Activated T-helper 17 cell treated with anti-CD3 and anti-CD28 coated beads, Interleukin-2, amount 50 U/mL, for 72 hours (primary cell): ENCODE data around the gene NINL. TPM values are rescaled to one million over a fixed set of nuclear protein-coding genes. Genes with fewer than 3 reads are reported as not detected.
"Not testable (repeated sequence)": the region's sequence is repeated elsewhere in the genome, so short reads cannot be mapped to it uniquely, and the experiment has no call there.

Experiments used
- ATAC-seq: fragments of 150-1000 bp; cut with Tn5 transposase; replicated peaks from 2 replicates; pipeline ENCODE4 v1.10.0; 2021; ENCODE audit warnings: mild to moderate bottlenecking, moderate library complexity
- H3K27ac Mint-ChIP-seq: one replicate; pipeline ENCODE4 v1.8.0; 2022; ENCODE audit warnings: mixed read lengths
- H3K27me3 Mint-ChIP-seq: one replicate; pipeline ENCODE4 v1.8.0; 2022; ENCODE audit warnings: mixed read lengths
- H3K36me3 Mint-ChIP-seq: one replicate; pipeline ENCODE4 v1.8.0; 2022; ENCODE audit warnings: low read depth, mild to moderate bottlenecking, mixed read lengths
- H3K4me1 Mint-ChIP-seq: one replicate; pipeline ENCODE4 v1.8.0; 2022; ENCODE audit warnings: mixed read lengths
- H3K4me3 Mint-ChIP-seq: one replicate; pipeline ENCODE4 v1.8.0; 2022; ENCODE audit warnings: mild to moderate bottlenecking, mixed read lengths
- H3K9me3 Mint-ChIP-seq: one replicate; pipeline ENCODE4 v1.8.0; 2022; ENCODE audit warnings: mixed read lengths
- total RNA-seq, 2 donors: library from RNA; stranded (reverse); gene quantifications; one replicate each; pipeline ENCODE4 v1.2.3, GENCODE V29; 2022

The NINL gene
- total RNA-seq, 2 donors from 2014 or later, result 1.7 to 4.6 TPM

- peaks cover 11% of the 10 kb centered on the region for H3K36me3 Mint-ChIP-seq
- no peaks in the 10 kb centered on the region for H3K27me3 Mint-ChIP-seq
- no peak overlapping the region for H3K4me3 Mint-ChIP-seq
- ATAC-seq, result no peak
- no peaks in the 10 kb centered on the region for H3K9me3 Mint-ChIP-seq
- H3K4me1 Mint-ChIP-seq, result no peaks in the 10 kb centered on the region
- no peak overlapping the region for H3K27ac Mint-ChIP-seq
These were observed 63.9 kb downstream of the NINL start for GRCh38 chr20:25521382-25521781.

- no peaks in the 10 kb centered on the region for H3K4me1 Mint-ChIP-seq
- H3K4me3 Mint-ChIP-seq, result no peak overlapping the region
- ATAC-seq, result no peak
- H3K36me3 Mint-ChIP-seq, result peaks cover 38% of the 10 kb centered on the region
- no peaks in the 10 kb centered on the region for H3K27me3 Mint-ChIP-seq
- peaks cover 14% of the 10 kb centered on the region for H3K9me3 Mint-ChIP-seq
- H3K27ac Mint-ChIP-seq, result no peak overlapping the region
These were observed 68.2 kb downstream of the NINL start for GRCh38 chr20:25517124-25517523.

- H3K27me3 Mint-ChIP-seq, result no peaks in the 10 kb centered on the region
- H3K36me3 Mint-ChIP-seq, result peaks cover 43% of the 10 kb centered on the region
- H3K27ac Mint-ChIP-seq, result no peak overlapping the region
- no peak overlapping the region for H3K4me3 Mint-ChIP-seq
- no peak for ATAC-seq
- no peaks in the 10 kb centered on the region for H3K4me1 Mint-ChIP-seq
- H3K9me3 Mint-ChIP-seq, result peaks cover 14% of the 10 kb centered on the region
These were observed 70.5 kb downstream of the NINL start for GRCh38 chr20:25514747-25515340.

GRCh38 chr20:25514195-25514594, 71.1 kb downstream of the NINL start:
- Mint-ChIP-seq H3K27me3 (no peaks in the 10 kb centered on the region), H3K9me3 (peaks cover 14% of the 10 kb centered on the region), H3K36me3 (peaks cover 49% of the 10 kb centered on the region), H3K4me3 (no peak overlapping the region), H3K27ac (no peak overlapping the region), H3K4me1 (no peaks in the 10 kb centered on the region)
- ATAC-seq, result no peak

GRCh38 chr20:25512709-25513108, 72.6 kb downstream of the NINL start:
- Mint-ChIP-seq H3K4me3 (no peak overlapping the region), H3K27me3 (no peaks in the 10 kb centered on the region), H3K4me1 (no peaks in the 10 kb centered on the region), H3K9me3 (peaks cover 14% of the 10 kb centered on the region), H3K36me3 (peaks cover 54% of the 10 kb centered on the region), H3K27ac (no peak overlapping the region)
- ATAC-seq, result no peak

GRCh38 chr20:25511183-25511582, 74.1 kb downstream of the NINL start:
- Mint-ChIP-seq H3K27me3 (no peaks in the 10 kb centered on the region), H3K36me3 (peaks cover 46% of the 10 kb centered on the region), H3K27ac (no peak overlapping the region), H3K9me3 (peaks cover 14% of the 10 kb centered on the region), H3K4me3 (no peak overlapping the region), H3K4me1 (no peaks in the 10 kb centered on the region)
- no peak for ATAC-seq

- Mint-ChIP-seq H3K27me3 (no peaks in the 10 kb centered on the region), H3K4me3 (no peak overlapping the region), H3K27ac (no peak overlapping the region), H3K9me3 (peaks cover 14% of the 10 kb centered on the region), H3K36me3 (peaks cover 42% of the 10 kb centered on the region), H3K4me1 (no peaks in the 10 kb centered on the region)
- ATAC-seq, result no peak
These were observed 74.6 kb downstream of the NINL start for GRCh38 chr20:25510721-25511120.

- Mint-ChIP-seq H3K36me3 (peaks cover 37% of the 10 kb centered on the region), H3K9me3 (peaks cover 12% of the 10 kb centered on the region), H3K27ac (no peak overlapping the region), H3K4me1 (no peaks in the 10 kb centered on the region), H3K27me3 (no peaks in the 10 kb centered on the region), H3K4me3 (no peak overlapping the region)
- no peak for ATAC-seq
These were observed 75.1 kb downstream of the NINL start for GRCh38 chr20:25510202-25510601.

- no peaks in the 10 kb centered on the region for H3K27me3 Mint-ChIP-seq
- no peak overlapping the region for H3K4me3 Mint-ChIP-seq
- peaks cover 26% of the 10 kb centered on the region for H3K36me3 Mint-ChIP-seq
- H3K4me1 Mint-ChIP-seq, result no peaks in the 10 kb centered on the region
- ATAC-seq, result no peak
- peaks cover 5% of the 10 kb centered on the region for H3K9me3 Mint-ChIP-seq
- H3K27ac Mint-ChIP-seq, result no peak overlapping the region
These were observed 76.2 kb downstream of the NINL start for GRCh38 chr20:25509084-25509483.

- Mint-ChIP-seq H3K4me3 (no peak overlapping the region), H3K27me3 (no peaks in the 10 kb centered on the region), H3K36me3 (peaks cover 20% of the 10 kb centered on the region), H3K4me1 (no peaks in the 10 kb centered on the region), H3K9me3 (no peaks in the 10 kb centered on the region), H3K27ac (no peak overlapping the region)
- ATAC-seq, result no peak
These were observed 77.1 kb downstream of the NINL start for GRCh38 chr20:25508083-25508770.

- Mint-ChIP-seq H3K9me3 (no peaks in the 10 kb centered on the region), H3K4me3 (no peak overlapping the region), H3K27me3 (no peaks in the 10 kb centered on the region), H3K4me1 (no peaks in the 10 kb centered on the region), H3K36me3 (peaks cover 20% of the 10 kb centered on the region), H3K27ac (no peak overlapping the region)
- ATAC-seq, result no peak
These were observed 77.8 kb downstream of the NINL start for GRCh38 chr20:25507385-25508082.

- H3K9me3 Mint-ChIP-seq, result no peaks in the 10 kb centered on the region
- H3K36me3 Mint-ChIP-seq, result peaks cover 8% of the 10 kb centered on the region
- H3K27ac Mint-ChIP-seq, result no peak overlapping the region
- ATAC-seq, result no peak
- no peaks in the 10 kb centered on the region for H3K4me1 Mint-ChIP-seq
- H3K27me3 Mint-ChIP-seq, result no peaks in the 10 kb centered on the region
- H3K4me3 Mint-ChIP-seq, result no peak overlapping the region
These were observed 80.8 kb downstream of the NINL start for GRCh38 chr20:25504366-25505135.

GRCh38 chr20:25503936-25504335, 81.4 kb downstream of the NINL start:
- H3K4me3 Mint-ChIP-seq, result no peak overlapping the region
- no peak for ATAC-seq
- H3K36me3 Mint-ChIP-seq, result peaks cover 2% of the 10 kb centered on the region
- no peaks in the 10 kb centered on the region for H3K4me1 Mint-ChIP-seq
- H3K27ac Mint-ChIP-seq, result no peak overlapping the region
- H3K27me3 Mint-ChIP-seq, result no peaks in the 10 kb centered on the region
- no peaks in the 10 kb centered on the region for H3K9me3 Mint-ChIP-seq

GRCh38 chr20:25503051-25503639, 82.2 kb downstream of the NINL start:
- not testable (repeated sequence) for H3K27ac Mint-ChIP-seq, H3K4me3 Mint-ChIP-seq, H3K36me3 Mint-ChIP-seq, H3K4me1 Mint-ChIP-seq, ATAC-seq, H3K27me3 Mint-ChIP-seq, H3K9me3 Mint-ChIP-seq
